ENCODE data around the gene WWP2. TPM values are rescaled to one million over a fixed set of nuclear protein-coding genes. Genes with fewer than 3 reads are reported as not detected.

The WWP2 gene
- polyA plus RNA-seq, 1 donor (not counting 4 experiments of a cell fraction or from before 2014, with no cell fraction given): 6.9 TPM

- Histone ChIP-seq H3K9ac (ENCODE audit: control insufficient read depth, extremely low read depth, insufficient read depth, low read length) (no peak overlapping the region), H3K36me3 (ENCODE audit: control insufficient read depth in 2 of 2, extremely low read depth in 1 of 2, insufficient read depth in 2 of 2, low read length in 2 of 2) (peaks cover 9 to 23% of the 10 kb centered on the region in 2 experiments), H3K9me1 (ENCODE audit: control insufficient read depth, extremely low read depth, insufficient read depth, low read length) (no peaks in the 10 kb centered on the region), H3K4me1 (ENCODE audit: control insufficient read depth, extremely low read depth, insufficient read depth, low read length) (no peaks in the 10 kb centered on the region), H2AFZ (ENCODE audit: control insufficient read depth, low read length) (no peak overlapping the region), H3K9me3 (ENCODE audit: control insufficient read depth, low read depth, low read length) (no peaks in the 10 kb centered on the region), H3K27ac (ENCODE audit: control insufficient read depth, insufficient read depth, low read length) (no peak overlapping the region), H4K20me1 (ENCODE audit: control insufficient read depth, extremely low read depth, insufficient read depth, low read length) (peaks cover 3% of the 10 kb centered on the region), H3K4me3 (ENCODE audit: control insufficient read depth in 2 of 3, extremely low read depth in 1 of 3, insufficient read depth in 2 of 3, low read depth in 1 of 3, low read length in 3 of 3) (no peak overlapping the region), H3K4me2 (ENCODE audit: control insufficient read depth, extremely low read depth, insufficient read depth, low read depth, low read length) (no peak overlapping the region), H3K79me2 (ENCODE audit: control insufficient read depth, insufficient read depth, low read length) (no peaks in the 10 kb centered on the region), H3K27me3 (ENCODE audit: control insufficient read depth, extremely low read depth, insufficient read depth, low read length) (no peaks in the 10 kb centered on the region)
- FAIRE-seq: no peak
- no peak for DNase-seq (ENCODE audit: low read depth, low spot score)
- dilution Hi-C loops (cut with MboI; ENCODE audit: extremely low pct_ligation_motif_present, low sequenced_read_pairs): no loop called here
- TF ChIP-seq EZH2 (IDR thresholded peaks at IDR 0.05; ENCODE audit: low read length): no peak
- TF ChIP-seq, protein P1, sequence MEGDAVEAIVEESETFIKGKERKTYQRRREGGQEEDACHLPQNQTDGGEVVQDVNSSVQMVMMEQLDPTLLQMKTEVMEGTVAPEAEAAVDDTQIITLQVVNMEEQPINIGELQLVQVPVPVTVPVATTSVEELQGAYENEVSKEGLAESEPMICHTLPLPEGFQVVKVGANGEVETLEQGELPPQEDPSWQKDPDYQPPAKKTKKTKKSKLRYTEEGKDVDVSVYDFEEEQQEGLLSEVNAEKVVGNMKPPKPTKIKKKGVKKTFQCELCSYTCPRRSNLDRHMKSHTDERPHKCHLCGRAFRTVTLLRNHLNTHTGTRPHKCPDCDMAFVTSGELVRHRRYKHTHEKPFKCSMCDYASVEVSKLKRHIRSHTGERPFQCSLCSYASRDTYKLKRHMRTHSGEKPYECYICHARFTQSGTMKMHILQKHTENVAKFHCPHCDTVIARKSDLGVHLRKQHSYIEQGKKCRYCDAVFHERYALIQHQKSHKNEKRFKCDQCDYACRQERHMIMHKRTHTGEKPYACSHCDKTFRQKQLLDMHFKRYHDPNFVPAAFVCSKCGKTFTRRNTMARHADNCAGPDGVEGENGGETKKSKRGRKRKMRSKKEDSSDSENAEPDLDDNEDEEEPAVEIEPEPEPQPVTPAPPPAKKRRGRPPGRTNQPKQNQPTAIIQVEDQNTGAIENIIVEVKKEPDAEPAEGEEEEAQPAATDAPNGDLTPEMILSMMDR (optimal IDR thresholded peaks at IDR 0.05 in 1 of 3, IDR thresholded peaks at IDR 0.05 in 1 of 3, conservative IDR thresholded peaks at IDR 0.05 in 1 of 3; ENCODE audit: extremely low read depth in 1 of 3, insufficient read depth in 2 of 3, low read length in 3 of 3): no peak
Observed at GRCh38 chr16:69931631-69932030, 169.5 kb downstream of the WWP2 start.

GRCh38 chr16:69932228-69932627 is 170.1 kb downstream of the WWP2 start:
- Histone ChIP-seq H3K79me2 (ENCODE audit: control insufficient read depth, insufficient read depth, low read length) (no peaks in the 10 kb centered on the region), H3K4me1 (ENCODE audit: control insufficient read depth, extremely low read depth, insufficient read depth, low read length) (no peaks in the 10 kb centered on the region), H4K20me1 (ENCODE audit: control insufficient read depth, extremely low read depth, insufficient read depth, low read length) (peaks cover 3% of the 10 kb centered on the region), H2AFZ (ENCODE audit: control insufficient read depth, low read length) (no peak overlapping the region), H3K4me3 (ENCODE audit: control insufficient read depth in 2 of 3, extremely low read depth in 1 of 3, insufficient read depth in 2 of 3, low read depth in 1 of 3, low read length in 3 of 3) (no peak overlapping the region), H3K27ac (ENCODE audit: control insufficient read depth, insufficient read depth, low read length) (no peak overlapping the region), H3K36me3 (ENCODE audit: control insufficient read depth in 2 of 2, extremely low read depth in 1 of 2, insufficient read depth in 2 of 2, low read length in 2 of 2) (peaks cover 9 to 27% of the 10 kb centered on the region in 2 experiments), H3K9ac (ENCODE audit: control insufficient read depth, extremely low read depth, insufficient read depth, low read length) (no peak overlapping the region), H3K4me2 (ENCODE audit: control insufficient read depth, extremely low read depth, insufficient read depth, low read depth, low read length) (no peak overlapping the region), H3K9me3 (ENCODE audit: control insufficient read depth, low read depth, low read length) (no peaks in the 10 kb centered on the region), H3K9me1 (ENCODE audit: control insufficient read depth, extremely low read depth, insufficient read depth, low read length) (no peaks in the 10 kb centered on the region), H3K27me3 (ENCODE audit: control insufficient read depth, extremely low read depth, insufficient read depth, low read length) (no peaks in the 10 kb centered on the region)
- dilution Hi-C loops (cut with MboI; ENCODE audit: extremely low pct_ligation_motif_present, low sequenced_read_pairs): no loop called here
- no peak for DNase-seq (ENCODE audit: low read depth, low spot score)
- no peak for TF ChIP-seq EZH2 (IDR thresholded peaks at IDR 0.05; ENCODE audit: low read length)
- TF ChIP-seq, protein P1 (optimal IDR thresholded peaks at IDR 0.05 in 1 of 3, IDR thresholded peaks at IDR 0.05 in 1 of 3, conservative IDR thresholded peaks at IDR 0.05 in 1 of 3; ENCODE audit: extremely low read depth in 1 of 3, insufficient read depth in 2 of 3, low read length in 3 of 3): no peak
- no peak for FAIRE-seq

All from keratinocyte (primary cell).